ENCODE data around the gene PRR5. TPM values are rescaled to one million over a fixed set of nuclear protein-coding genes. Genes with fewer than 3 reads are reported as not detected.
A peak's percentile ranks its signal among the peaks of the same experiment; 100 is the strongest.

Gene PRR5
- total RNA-seq, 1 experiment from 2014 or later: 11.8 TPM

DNA sequence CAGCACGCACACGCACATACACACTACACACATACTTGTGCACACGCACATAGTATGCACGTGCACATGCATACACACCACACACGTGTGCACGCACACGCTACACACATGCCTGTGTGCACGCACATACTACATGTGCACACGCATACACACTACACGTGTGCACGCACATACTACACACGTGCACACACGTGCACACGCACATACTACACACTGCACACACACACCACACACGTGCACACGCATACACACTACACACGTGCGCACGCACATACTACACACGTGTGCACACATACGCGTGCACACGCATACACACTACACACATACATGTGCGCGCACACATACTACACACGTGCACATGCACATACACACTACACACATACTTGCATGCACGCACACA, 30.7 kb downstream of the PRR5 start:
- H3K4ac ChIP-seq (ENCODE audit: low read depth, low read length): no peak overlapping the region
- H3K56ac ChIP-seq (ENCODE audit: insufficient read length, low read depth, low read length): no peak overlapping the region
- H2BK20ac ChIP-seq (ENCODE audit: low read depth, low read length, poor library complexity, severe bottlenecking): no peak overlapping the region
- H3K27ac ChIP-seq (ENCODE audit: insufficient read length, low read depth, low read length): no peak overlapping the region
- H3K23me2 ChIP-seq (ENCODE audit: insufficient read length, low read depth, low read length, poor library complexity, severe bottlenecking): no peaks in the 10 kb centered on the region
- no peaks in the 10 kb centered on the region for H3K4me1 ChIP-seq (ENCODE audit: insufficient read depth, low read length)
- H2BK15ac ChIP-seq (ENCODE audit: low read depth, low read length): no peak overlapping the region
- no peaks in the 10 kb centered on the region for H3K79me1 ChIP-seq (ENCODE audit: insufficient read depth, low read depth, low read length, poor library complexity, severe bottlenecking)
- H2BK5ac ChIP-seq (ENCODE audit: insufficient read length, low read length): no peak overlapping the region
- H3K27me3 ChIP-seq (ENCODE audit: insufficient read depth, low read length): no peaks in the 10 kb centered on the region
- H3K27me3 Mint-ChIP-seq (ENCODE audit: low read depth): peaks cover 2% of the 10 kb centered on the region
- H2AFZ ChIP-seq (ENCODE audit: low read length): no peak overlapping the region
- H3K36me3 Mint-ChIP-seq (ENCODE audit: insufficient read depth in 1 of 3, low read depth in 3 of 3): peaks cover 0 to 2% (median 0%) of the 10 kb centered on the region in 3 experiments; a peak in 1 of 7 replicates
- H3K9me3 ChIP-seq (ENCODE audit: control insufficient read depth, low read depth, low read length): no peaks in the 10 kb centered on the region
- no peak overlapping the region for H2AK5ac ChIP-seq (ENCODE audit: insufficient read length, low read length)
- no peak overlapping the region for H3K4me2 ChIP-seq (ENCODE audit: insufficient read depth, insufficient read length, low read length)
- DNase-seq: no peak
- no peak overlapping the region for H3K23ac ChIP-seq (ENCODE audit: insufficient read length, low read depth, low read length)
- no peak overlapping the region for H4K8ac ChIP-seq (replicated peaks; ENCODE audit: insufficient read length, low read depth, low read length)
- TF ChIP-seq CTCF (conservative IDR thresholded peaks at IDR 0.05): no peak
- H3K4me1 Mint-ChIP-seq: peaks cover 4 to 27% of the 10 kb centered on the region in 2 experiments
- WGBS (ENCODE audit: extremely low coverage, insufficient read length, low lambda C conversion rate): no CpG with 5 or more reads among the region's 27 CpGs
- peak overlapping the region in 1 of 2 experiments; percentile 18; a peak in 1 of 5 replicates for H3K4me3 Mint-ChIP-seq
- no peak overlapping the region for H2BK120ac ChIP-seq (ENCODE audit: low read depth, low read length, poor library complexity, severe bottlenecking)
- H3K9me3 Mint-ChIP-seq: no peaks in the 10 kb centered on the region
- no peak overlapping the region for H3T11ph ChIP-seq (ENCODE audit: low read length)
- no peak overlapping the region for H3K18ac ChIP-seq (ENCODE audit: insufficient read length, low read depth, low read length)
- H3K27ac Mint-ChIP-seq: peak overlapping the region in 1 of 3 experiments; percentile 40; a peak in 3 of 7 replicates
- H3K14ac ChIP-seq (ENCODE audit: insufficient read depth, low read length): no peak overlapping the region
- H4K91ac ChIP-seq (ENCODE audit: insufficient read length, low read depth, low read length): no peak overlapping the region
- no peak overlapping the region for H4K5ac ChIP-seq (ENCODE audit: insufficient read length, low read depth, low read length)
- H2BK12ac ChIP-seq (ENCODE audit: insufficient read length, low read depth, low read length): no peak overlapping the region
- no peaks in the 10 kb centered on the region for H3K79me2 ChIP-seq (ENCODE audit: insufficient read depth, low read length)
- H3K9ac ChIP-seq (ENCODE audit: extremely low read depth, insufficient read length, low read length): no peak overlapping the region
- H4K20me1 ChIP-seq (ENCODE audit: control insufficient read depth, insufficient read depth, insufficient read length): no peaks in the 10 kb centered on the region
